ENCODE measurements around the gene CAMK2A.

The CAMK2A gene

GRCh38 chr5:150186897-150187296 lies 102.7 kb downstream of the CAMK2A start:
- DNase-seq (ENCODE audit: low read depth): no peak

DNA sequence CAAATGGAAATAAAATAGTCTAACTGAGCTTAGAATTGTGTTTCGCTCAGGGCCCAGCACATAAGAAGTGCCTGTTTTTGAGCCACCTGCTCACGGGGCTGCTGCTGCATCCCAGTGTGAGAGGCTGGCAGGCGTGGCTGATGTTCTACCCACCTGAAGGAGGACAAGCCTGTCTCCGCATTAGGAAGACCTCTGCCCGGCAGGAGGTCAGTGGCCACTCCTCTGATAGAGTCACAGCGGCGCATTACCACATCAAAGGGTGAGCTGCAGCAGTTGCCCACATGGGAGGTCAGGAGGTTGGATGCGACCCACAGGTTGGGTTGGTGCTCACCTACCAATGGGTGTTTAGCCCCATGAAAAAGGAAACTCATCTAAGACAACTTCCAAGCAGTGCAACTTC lies 103.4 kb downstream of the CAMK2A start:
- DNase-seq (ENCODE audit: low read depth): no peak

- DNase-seq (ENCODE audit: low read depth): no peak
These were observed 104.3 kb downstream of the CAMK2A start for GRCh38 chr5:150184990-150185912.

DNA sequence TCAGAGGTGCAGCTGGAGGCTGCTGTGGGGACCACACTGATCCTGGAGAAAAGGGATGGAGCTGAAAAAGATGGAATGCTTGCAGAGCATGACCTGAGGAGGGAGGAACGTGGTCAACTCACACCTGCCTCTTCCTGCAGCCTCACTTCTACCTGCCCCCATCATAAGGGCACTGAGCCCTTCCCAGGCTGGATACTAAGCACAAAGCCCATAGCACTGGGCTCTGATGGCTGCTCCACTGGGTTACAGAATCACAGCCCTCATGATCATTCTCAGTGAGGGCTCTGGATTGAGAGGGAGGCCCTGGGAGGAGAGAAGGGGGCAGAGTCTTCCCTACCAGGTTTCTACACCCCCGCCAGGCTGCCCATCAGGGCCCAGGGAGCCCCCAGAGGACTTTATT lies 105.6 kb downstream of the CAMK2A start:
- no peak for DNase-seq (ENCODE audit: low read depth)

- no peak for DNase-seq (ENCODE audit: low read depth)
These were observed 106.1 kb downstream of the CAMK2A start for GRCh38 chr5:150183436-150183835.

GRCh38 chr5:150182774-150183173 lies 106.8 kb downstream of the CAMK2A start:
- DNase-seq (ENCODE audit: low read depth): no peak

GRCh38 chr5:150181766-150182545 lies 107.6 kb downstream of the CAMK2A start:
- DNase-seq (ENCODE audit: low read depth): no peak

DNA sequence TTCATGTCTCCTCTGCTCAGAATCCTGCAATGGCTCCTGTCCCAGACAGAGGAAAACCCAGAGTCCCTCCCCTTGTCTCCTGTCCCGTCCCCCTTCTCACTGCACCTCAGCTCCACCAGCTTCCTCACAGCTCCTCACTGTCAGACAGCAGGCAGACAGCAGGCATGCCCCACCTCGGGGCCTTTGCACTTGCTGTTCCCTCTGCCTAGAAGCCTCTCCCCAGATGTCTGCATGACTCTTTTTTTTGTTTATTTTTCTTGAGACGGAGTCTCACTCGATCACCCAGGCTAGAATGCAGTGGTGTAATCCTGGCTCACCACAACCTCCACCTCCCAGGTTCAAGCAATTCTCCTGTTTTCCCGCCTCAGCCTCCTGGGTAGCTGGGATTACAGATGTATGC lies 108.5 kb downstream of the CAMK2A start:
- DNase-seq (ENCODE audit: low read depth): no peak

DNA sequence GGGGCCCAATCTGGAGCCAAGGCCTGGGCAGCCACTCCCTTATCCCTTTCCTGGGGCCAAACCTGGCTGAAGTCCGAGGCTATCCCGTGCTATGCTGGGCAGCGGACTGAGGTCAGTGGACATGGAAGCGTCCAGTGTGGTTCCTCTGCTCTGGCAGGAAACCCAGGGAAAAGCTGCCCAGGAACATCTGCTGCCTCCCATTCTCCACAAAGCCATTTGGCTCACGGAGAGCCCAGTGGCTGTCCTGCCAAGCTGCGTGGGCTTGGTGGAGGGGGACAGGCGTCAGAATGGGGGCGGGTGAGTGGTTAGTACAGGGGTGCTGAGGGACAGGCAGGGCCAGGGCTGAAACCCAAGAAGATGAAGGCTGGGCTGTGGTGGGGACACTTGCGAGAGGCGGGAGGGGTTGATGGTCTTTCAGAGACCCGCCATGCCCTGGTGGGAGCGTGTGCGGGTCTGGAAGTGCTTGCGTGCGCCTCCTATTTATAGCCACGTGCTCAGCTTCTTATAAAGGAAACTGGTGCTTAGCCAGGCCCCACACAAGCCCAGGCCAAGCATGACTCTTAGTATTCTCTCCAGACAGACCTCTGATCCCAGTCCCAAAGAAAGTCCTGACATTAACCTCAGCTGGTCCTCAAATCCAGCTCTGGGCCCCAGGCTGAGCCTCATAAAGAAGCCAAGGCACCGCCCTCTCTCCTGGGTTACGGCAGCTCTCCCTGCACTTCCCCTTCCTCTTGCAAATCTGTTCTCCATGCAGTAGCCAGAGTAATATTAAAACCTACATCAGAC lies 109.1 kb downstream of the CAMK2A start:
- DNase-seq (ENCODE audit: low read depth): no peak

- no peak for DNase-seq (ENCODE audit: low read depth)
These were observed 110.5 kb downstream of the CAMK2A start for GRCh38 chr5:150179019-150179620.

DNA sequence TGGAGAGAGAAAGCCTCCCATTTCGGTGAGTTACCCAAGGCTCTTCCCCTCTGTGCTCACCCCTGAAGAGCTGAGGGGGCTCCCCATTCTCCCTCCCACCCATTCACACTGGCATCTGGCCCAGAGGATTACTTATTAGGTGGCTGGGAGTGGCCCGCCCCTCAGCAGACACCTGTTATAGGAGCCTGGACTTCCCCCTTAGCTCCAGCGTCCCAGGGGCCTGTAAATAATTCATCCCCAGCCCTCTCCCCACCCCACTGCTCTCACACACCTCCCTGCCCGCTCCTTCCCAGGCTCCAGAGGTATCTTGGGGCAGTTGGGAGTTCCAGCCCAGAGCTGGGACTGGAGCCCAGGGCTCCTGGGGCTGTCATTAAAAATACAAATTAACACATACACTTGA lies 111.3 kb downstream of the CAMK2A start:
- no peak for DNase-seq (ENCODE audit: low read depth)

DNA sequence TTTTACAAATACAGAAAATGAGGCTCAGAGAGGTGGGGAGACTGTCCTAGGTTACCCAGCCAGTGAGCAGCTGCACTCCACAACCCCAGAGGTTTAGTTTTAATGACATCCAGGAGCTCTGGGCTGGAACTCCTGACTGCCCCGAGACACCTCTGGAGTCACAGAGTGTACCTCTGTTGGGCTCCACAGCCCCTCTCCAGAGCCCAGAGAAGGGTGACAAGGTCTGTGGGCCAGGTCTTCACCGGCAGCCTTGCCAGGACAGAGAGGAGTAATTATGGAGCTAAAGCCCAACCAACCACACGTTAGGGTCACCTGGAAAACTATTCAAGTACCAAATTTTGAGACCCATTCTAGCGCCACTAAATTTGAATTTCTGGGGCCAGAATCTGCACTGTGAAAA lies 111.9 kb downstream of the CAMK2A start:
- DNase-seq (ENCODE audit: low read depth): no peak

- no peak for DNase-seq (ENCODE audit: low read depth)
These were observed 112.7 kb downstream of the CAMK2A start for GRCh38 chr5:150176745-150177477.

DNA sequence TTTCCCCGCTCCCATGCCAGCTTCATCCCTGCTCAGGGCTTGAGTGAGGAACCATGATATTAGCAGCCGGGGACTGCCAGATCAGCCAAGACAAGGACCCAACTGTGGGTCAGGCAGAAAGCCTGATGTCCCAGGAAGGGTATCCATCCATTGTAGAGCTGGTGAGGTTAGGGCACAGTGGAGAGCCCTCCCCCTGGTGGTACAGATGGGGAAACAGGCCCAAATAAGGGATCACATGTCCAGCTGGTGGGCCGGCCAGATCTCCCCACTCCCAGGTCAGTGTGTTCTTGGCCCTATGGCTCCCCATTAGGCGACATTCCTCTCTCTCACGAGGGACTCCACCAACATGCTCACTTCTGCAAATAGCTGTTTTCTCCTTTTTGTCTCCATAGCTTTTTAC lies 114.0 kb downstream of the CAMK2A start:
- DNase-seq (ENCODE audit: low read depth): no peak

DNA sequence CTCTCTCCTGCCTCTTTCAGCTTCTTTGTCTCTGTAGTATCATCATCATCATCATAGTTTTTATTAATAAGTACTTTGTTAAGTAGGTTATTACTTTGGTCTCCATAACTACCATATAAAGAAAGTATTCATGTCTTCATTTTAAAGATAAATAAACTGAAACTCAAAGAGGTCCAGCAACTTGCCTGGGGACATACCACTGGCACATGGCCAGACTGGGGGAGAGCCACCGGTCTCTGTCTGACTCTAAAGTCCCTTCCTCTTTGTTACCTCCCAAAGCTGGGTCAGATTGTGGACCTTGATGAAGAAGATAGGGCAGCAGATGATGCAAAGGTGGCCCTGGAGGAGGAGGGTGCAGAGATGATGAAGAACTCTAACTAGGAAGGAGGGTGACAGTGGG lies 114.5 kb downstream of the CAMK2A start:
- no peak for DNase-seq (ENCODE audit: low read depth)

DNA sequence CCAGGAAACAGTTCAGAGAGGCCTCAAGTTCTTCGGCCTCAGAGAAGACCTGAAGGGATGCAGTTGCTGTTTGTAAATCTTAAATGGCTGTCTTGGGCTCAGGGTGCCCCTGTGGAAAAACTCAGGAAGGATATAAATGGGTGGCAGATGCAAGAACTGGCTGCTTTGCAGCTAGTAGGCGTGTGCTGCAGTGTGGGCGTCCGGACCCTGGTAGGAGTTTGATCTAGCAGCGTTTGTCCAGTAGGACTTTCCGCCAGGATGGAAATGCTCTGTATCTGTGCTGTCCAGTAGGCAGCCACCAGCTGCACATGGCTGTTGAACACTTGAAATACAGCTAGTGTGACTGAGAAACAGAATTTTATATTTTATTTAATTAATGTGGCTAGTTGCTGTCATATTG lies 115.3 kb downstream of the CAMK2A start:
- DNase-seq (ENCODE audit: low read depth): no peak

DNA sequence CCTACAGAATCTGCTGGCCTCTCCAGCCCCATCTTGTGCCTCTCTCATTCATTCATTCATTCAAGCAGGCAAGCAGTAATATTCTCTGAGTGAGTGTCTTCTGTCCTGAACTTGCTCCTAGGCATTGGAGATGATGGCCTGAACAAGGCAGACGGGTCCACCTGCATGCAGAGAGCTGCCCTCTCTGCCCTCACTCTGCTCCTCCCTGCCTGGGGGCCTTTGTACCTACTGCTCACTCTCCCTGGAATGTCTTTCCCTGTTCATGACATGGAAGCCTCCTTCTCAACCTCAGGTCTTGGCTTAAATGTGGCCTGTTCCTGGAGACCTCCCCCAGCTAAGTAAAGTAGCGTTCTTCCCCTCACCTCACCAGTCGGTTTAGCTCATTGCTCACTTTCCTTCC lies 116.4 kb downstream of the CAMK2A start:
- no peak for DNase-seq (ENCODE audit: low read depth)

GRCh38 chr5:150172556-150172955 lies 117.0 kb downstream of the CAMK2A start:
- no peak for DNase-seq (ENCODE audit: low read depth)

DNA sequence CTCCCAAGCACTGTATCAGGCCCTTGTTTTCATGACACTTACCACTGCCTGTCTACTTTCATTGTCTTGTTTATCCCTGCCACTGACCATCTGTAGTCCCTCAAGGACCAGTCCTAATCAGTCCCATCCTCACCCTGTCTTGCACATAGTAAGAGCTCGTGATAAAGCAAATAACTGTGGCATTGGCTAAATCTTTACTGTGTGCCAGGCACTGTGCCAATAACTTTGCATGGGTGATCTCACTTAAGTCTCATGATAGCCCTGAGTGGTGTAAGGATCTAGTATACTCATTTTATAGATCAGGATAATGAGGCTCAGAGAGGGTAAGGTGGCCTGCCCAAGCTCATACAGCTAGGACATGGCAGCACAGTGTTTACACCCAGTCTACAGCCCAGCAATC lies 117.4 kb downstream of the CAMK2A start:
- DNase-seq (ENCODE audit: low read depth): no peak

Data from activated T-helper 1 cell treated with Interleukin-2 at 50 U/mL for 16 hours (primary cell).